ENCODE measurements around the gene C12orf42.
"Not testable (repeated sequence)": the region's sequence is repeated elsewhere in the genome, so short reads cannot be mapped to it uniquely, and the experiment has no call there.

C12orf42 gene

GRCh38 chr12:103424849-103425586 is 70.8 kb downstream of the C12orf42 start:
- DNase-seq (ENCODE audit: low spot score): not testable (repeated sequence)

- no peak for DNase-seq (ENCODE audit: low spot score)
These were observed 72.3 kb downstream of the C12orf42 start for GRCh38 chr12:103423516-103423910.

- DNase-seq (ENCODE audit: low spot score): no peak
These were observed 72.8 kb downstream of the C12orf42 start for GRCh38 chr12:103422746-103423515.

- no peak for DNase-seq (ENCODE audit: low spot score)
These were observed 73.4 kb downstream of the C12orf42 start for GRCh38 chr12:103422328-103422727.

GRCh38 chr12:103421402-103421801 is 74.4 kb downstream of the C12orf42 start:
- DNase-seq (ENCODE audit: low spot score): no peak

- DNase-seq (ENCODE audit: low spot score): no peak
These were observed 80.1 kb downstream of the C12orf42 start for GRCh38 chr12:103415681-103416080.

- DNase-seq (ENCODE audit: low spot score): peak; percentile 74
These were observed 94.3 kb downstream of the C12orf42 start for GRCh38 chr12:103401421-103401820.

- no peak for DNase-seq (ENCODE audit: low spot score)
These were observed 95.8 kb downstream of the C12orf42 start for GRCh38 chr12:103399986-103400385.

- no peak for DNase-seq (ENCODE audit: low spot score)
These were observed 98.2 kb downstream of the C12orf42 start for GRCh38 chr12:103397536-103397935.

GRCh38 chr12:103392722-103393121 is 103.0 kb downstream of the C12orf42 start:
- no peak for DNase-seq (ENCODE audit: low spot score)

GRCh38 chr12:103391103-103391502 is 104.7 kb downstream of the C12orf42 start:
- no peak for DNase-seq (ENCODE audit: low spot score)

- no peak for DNase-seq (ENCODE audit: low spot score)
These were observed 108.4 kb downstream of the C12orf42 start for GRCh38 chr12:103387385-103387784.

GRCh38 chr12:103386451-103386850 is 109.3 kb downstream of the C12orf42 start:
- no peak for DNase-seq (ENCODE audit: low spot score)

GRCh38 chr12:103382736-103383346 is 112.9 kb downstream of the C12orf42 start:
- DNase-seq (ENCODE audit: low spot score): no peak

GRCh38 chr12:103382119-103382518 is 113.6 kb downstream of the C12orf42 start:
- no peak for DNase-seq (ENCODE audit: low spot score)

GRCh38 chr12:103379670-103380069 is 116.1 kb downstream of the C12orf42 start:
- DNase-seq (ENCODE audit: low spot score): no peak

GRCh38 chr12:103373088-103373523 is 122.7 kb downstream of the C12orf42 start:
- no peak for DNase-seq (ENCODE audit: low spot score)

GRCh38 chr12:103369929-103370328 is 125.8 kb downstream of the C12orf42 start:
- DNase-seq (ENCODE audit: low spot score): no peak

GRCh38 chr12:103368167-103368566 is 127.6 kb downstream of the C12orf42 start:
- no peak for DNase-seq (ENCODE audit: low spot score)

- no peak for DNase-seq (ENCODE audit: low spot score)
These were observed 141.4 kb downstream of the C12orf42 start for GRCh38 chr12:103354403-103354802.

- no peak for DNase-seq (ENCODE audit: low spot score)
These were observed 141.9 kb downstream of the C12orf42 start for GRCh38 chr12:103353913-103354312.

- DNase-seq (ENCODE audit: low spot score): peak; percentile 33
These were observed 145.7 kb downstream of the C12orf42 start for GRCh38 chr12:103350116-103350515.

- no peak for DNase-seq (ENCODE audit: low spot score)
These were observed 146.8 kb downstream of the C12orf42 start for GRCh38 chr12:103348935-103349334.

All from SW480 (cell line).